ENCODE data around the gene A1BG.

- TF ChIP-seq CTCF (IDR thresholded peaks at IDR 0.05; ENCODE audit: low read depth, low read length) (no peak), EZH2phosphoT487 (IDR thresholded peaks at IDR 0.05; ENCODE audit: low read depth) (no peak)
Measured at GRCh38 chr19:58353717-58354477, 605 bp upstream of the A1BG start.

All from OCI-LY3 (cell line).